Left lung (tissue), 10 donors: ENCODE measurements around the gene SERPINA4. TPM values are rescaled to one million over a fixed set of nuclear protein-coding genes. Genes with fewer than 3 reads are reported as not detected.

Source experiments
- ATAC-seq: fragments of 200-7000 bp; cut with Tn5 transposase; one replicate; pipeline ENCODE4 v1.9.1; 2020; ENCODE audit warnings: moderate library complexity
- DNase-seq, 4 donors: peaks; one replicate each; pipeline ENCODE4 v3.0.0-alpha.2; 2013 to 2020
- H3K27ac ChIP-seq, 2 donors: fragments of 200-600 bp; sonication (generic) in 1 of 2; one replicate each; pipeline versions ENCODE4 v1.5.0 to v1.8.0; 2020 to 2021
- H3K27me3 ChIP-seq, 2 donors: fragments of 200-600 bp; sonication (generic) in 1 of 2; one replicate each; pipeline versions ENCODE4 v1.5.0 to v1.8.0; 2020 to 2021
- H3K36me3 ChIP-seq, 2 donors: fragments of 200-600 bp; sonication (generic) in 1 of 2; one replicate each; pipeline versions ENCODE4 v1.5.0 to v1.8.0; 2020 to 2021
- H3K4me1 ChIP-seq, 2 donors: fragments of 200-600 bp; one replicate each; pipeline ENCODE4 v1.8.0; 2021
- H3K4me3 ChIP-seq, 2 donors: fragments of 200-600 bp; sonication (generic) in 1 of 2; one replicate each; pipeline versions ENCODE4 v1.5.0 to v1.8.0; 2020 to 2021; ENCODE audit warnings: mild to moderate bottlenecking in 1 of 2
- H3K9me3 ChIP-seq, 2 donors: fragments of 200-600 bp; sonication (generic) in 1 of 2; one replicate each; pipeline versions ENCODE4 v1.5.0 to v1.8.0; 2020 to 2021
- intact Hi-C, 2 donors: fragments of 100-400 bp; cut with DNase I; formaldehyde crosslinking; loops; one replicate each; pipeline versions ENCODE4 v1.11.2 to v1.14.2; 2022
- polyA plus RNA-seq, 6 donors: library from polyadenylated mRNA; unstranded; fragments of 120-200 nt; gene quantifications; one replicate each; pipeline ENCODE4 v1.2.1, GENCODE V29; 2013; ENCODE audit not compliant: insufficient read length in 6 of 6
- total RNA-seq, 2 donors: library from RNA; stranded (reverse); fragmentation: NEBNext Ultra II Directional; extraction: Animal tissue kit (Norgen Biotek cat#: 25700); gene quantifications; one replicate each; pipeline ENCODE4 v1.2.1, GENCODE V29; 2021
- TF ChIP-seq, protein P1 (sequence below), 2 donors: fragments of 200-600 bp; sonication (generic) in 1 of 2; IDR thresholded peaks; one replicate each; pipeline versions ENCODE4 v1.5.0 to v1.8.0; 2021; ENCODE audit warnings: antibody characterized with exemption in 2 of 2
- donor health status: DM: no; HTN: yes; CAD: no.
- donor health status: DM: no; HTN: no; CAD: no.

The SERPINA4 gene
- total and polyA plus RNA-seq, 8 donors: 1.0 to 2.7 (median 1.3) TPM; not detected in 2

DNA sequence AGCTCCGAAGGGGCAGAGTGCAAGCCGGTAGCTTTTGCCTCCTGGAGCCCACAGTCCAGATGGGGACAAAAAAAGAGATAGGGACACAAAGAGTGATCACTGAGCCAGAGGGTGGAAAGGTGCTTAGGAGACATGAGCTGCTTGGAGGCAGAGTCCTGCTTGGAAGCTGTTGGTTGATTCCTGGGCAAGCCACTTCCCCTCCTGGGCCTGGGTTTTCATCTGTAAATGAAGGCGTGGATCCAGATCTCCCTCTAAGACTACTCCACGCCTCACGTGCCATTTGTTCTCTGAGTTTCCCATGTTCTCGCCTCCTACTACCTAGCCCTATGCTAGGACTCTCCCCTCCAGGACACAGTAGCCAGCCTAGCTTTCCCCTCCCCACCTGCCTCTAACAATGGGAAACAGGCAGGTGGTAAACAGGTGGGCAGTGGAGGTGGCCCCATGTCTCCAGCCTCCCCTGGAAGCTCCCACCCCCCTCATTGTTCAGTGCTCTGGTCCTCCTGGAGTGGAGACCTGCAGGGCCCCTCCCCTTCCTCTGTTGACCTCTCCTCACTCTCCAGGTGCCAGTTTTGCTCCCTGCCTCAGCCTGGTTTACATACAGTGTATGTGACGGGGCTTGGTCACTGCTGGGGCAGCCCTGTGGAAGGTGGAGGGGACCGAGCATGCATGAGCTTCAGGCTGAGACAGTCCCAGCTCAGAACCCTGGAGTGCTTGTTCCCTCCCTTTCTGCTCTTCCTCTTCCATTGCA, 54.8 kb downstream of the SERPINA4 start:
- intact Hi-C loops: no loop called here
- Histone ChIP-seq H3K36me3 (no peaks in the 10 kb centered on the region), H3K4me1 (no peaks in the 10 kb centered on the region), H3K27me3 (no peaks in the 10 kb centered on the region), H3K9me3 (peaks cover 0 to 38% of the 10 kb centered on the region in 2 donors), H3K27ac (no peak overlapping the region), H3K4me3 (no peak overlapping the region)
- no peak for DNase-seq
- TF ChIP-seq, protein P1, sequence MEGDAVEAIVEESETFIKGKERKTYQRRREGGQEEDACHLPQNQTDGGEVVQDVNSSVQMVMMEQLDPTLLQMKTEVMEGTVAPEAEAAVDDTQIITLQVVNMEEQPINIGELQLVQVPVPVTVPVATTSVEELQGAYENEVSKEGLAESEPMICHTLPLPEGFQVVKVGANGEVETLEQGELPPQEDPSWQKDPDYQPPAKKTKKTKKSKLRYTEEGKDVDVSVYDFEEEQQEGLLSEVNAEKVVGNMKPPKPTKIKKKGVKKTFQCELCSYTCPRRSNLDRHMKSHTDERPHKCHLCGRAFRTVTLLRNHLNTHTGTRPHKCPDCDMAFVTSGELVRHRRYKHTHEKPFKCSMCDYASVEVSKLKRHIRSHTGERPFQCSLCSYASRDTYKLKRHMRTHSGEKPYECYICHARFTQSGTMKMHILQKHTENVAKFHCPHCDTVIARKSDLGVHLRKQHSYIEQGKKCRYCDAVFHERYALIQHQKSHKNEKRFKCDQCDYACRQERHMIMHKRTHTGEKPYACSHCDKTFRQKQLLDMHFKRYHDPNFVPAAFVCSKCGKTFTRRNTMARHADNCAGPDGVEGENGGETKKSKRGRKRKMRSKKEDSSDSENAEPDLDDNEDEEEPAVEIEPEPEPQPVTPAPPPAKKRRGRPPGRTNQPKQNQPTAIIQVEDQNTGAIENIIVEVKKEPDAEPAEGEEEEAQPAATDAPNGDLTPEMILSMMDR (IDR thresholded peaks at IDR 0.05): no peak
- no peak for ATAC-seq

DNA sequence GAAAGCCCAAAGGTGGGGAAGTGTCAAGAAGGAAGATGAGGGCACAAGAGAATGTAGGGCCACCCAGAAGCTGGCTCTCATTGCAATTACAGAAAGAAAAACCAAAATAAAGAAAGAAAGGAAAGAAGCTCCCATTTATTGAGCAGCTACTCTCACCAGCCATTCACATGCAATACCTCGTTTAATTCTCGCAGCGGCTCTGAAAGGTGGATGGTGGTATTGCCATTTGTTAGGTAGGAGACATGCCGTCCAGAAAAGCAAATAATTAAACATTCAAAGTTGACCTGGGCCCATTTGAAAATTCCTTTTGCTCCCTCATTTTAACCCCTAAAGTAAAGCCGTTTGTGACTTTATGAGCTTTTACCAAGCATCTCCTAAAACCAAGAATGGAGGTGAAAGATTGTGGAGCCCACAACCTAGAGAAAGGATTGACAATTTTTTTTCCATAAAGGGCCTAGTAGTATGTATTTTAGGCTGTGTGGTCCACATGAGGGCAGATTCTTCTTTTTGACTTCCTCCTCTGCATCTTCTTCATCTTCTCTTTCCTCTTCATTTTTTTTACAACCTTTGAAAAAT, 56.2 kb downstream of the SERPINA4 start:
- Histone ChIP-seq H3K9me3 (peaks cover 0 to 38% of the 10 kb centered on the region in 2 donors), H3K36me3 (no peaks in the 10 kb centered on the region), H3K4me3 (no peak overlapping the region), H3K27ac (no peak overlapping the region), H3K27me3 (no peaks in the 10 kb centered on the region), H3K4me1 (no peaks in the 10 kb centered on the region)
- DNase-seq (no peak), ATAC-seq (no peak)
- TF ChIP-seq, protein P1 (IDR thresholded peaks at IDR 0.05): no peak
- intact Hi-C loops: no loop called here

DNA sequence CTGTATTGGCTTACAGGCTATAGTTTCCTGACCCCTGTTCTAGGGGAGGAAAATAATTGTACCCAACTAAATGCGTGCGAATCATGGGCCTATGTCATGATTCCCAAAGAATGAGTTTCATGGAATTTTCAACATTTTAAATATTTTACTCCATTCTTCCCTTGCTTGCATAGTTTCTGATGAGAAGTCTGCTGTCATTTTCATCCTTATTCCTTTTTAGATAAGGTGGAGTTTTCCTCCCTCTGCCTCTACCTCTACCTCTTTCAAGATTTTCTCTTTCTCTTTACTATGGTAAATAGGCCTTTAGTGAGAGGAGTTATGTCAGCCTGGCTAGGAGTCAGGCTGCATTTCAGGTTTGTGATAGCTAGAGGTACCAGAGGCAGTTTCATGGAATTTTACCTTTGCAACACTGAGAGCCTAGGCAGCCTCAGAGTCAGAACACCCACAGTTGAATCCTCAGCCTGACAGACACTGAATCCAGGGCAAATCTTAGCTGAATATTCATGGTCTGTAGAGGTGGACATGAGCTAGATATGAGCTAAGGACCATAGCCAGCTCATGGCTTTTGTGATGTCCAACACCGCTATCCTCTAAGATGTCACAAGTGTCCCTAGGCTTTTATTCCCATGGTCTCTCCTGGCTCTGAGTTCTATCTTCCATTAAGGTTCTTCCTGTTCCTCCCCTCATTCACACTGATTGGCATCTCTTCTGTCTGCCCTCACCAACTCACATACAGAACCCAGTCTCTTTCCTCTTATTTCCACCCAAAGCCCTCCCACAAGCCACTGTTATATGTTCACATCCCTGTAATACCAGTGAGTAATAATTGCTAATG, 57.0 kb downstream of the SERPINA4 start:
- Histone ChIP-seq H3K27ac (no peak overlapping the region), H3K4me1 (no peaks in the 10 kb centered on the region), H3K4me3 (no peak overlapping the region), H3K9me3 (peaks cover 0 to 38% of the 10 kb centered on the region in 2 donors), H3K36me3 (no peaks in the 10 kb centered on the region), H3K27me3 (no peaks in the 10 kb centered on the region)
- DNase-seq (no peak), ATAC-seq (no peak)
- TF ChIP-seq, protein P1 (IDR thresholded peaks at IDR 0.05): no peak
- intact Hi-C loops: no loop called here

DNA sequence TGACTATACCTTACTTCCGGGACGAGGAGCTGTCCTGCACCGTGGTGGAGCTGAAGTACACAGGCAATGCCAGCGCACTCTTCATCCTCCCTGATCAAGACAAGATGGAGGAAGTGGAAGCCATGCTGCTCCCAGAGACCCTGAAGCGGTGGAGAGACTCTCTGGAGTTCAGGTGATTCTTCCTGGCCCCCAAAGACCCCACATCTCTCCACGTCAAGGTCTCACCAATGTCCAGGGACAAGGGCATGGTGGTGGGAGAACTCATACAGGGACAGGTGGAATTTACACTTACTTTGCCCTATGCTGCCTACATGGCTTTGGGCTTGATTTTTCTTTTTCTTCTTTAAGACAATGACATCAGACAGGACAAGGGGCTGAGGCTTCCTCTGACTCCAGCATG, 58.1 kb downstream of the SERPINA4 start:
- TF ChIP-seq, protein P1 (IDR thresholded peaks at IDR 0.05): no peak
- intact Hi-C loops: no loop called here
- H3K27me3 ChIP-seq: peaks cover 0 to 10% of the 10 kb centered on the region in 2 donors

More for the DNA sequence above, 58.1 kb downstream of the SERPINA4 start:
- no peak for DNase-seq
- Histone ChIP-seq H3K4me3 (no peak overlapping the region), H3K4me1 (no peaks in the 10 kb centered on the region), H3K9me3 (peaks cover 0 to 38% of the 10 kb centered on the region in 2 donors), H3K36me3 (no peaks in the 10 kb centered on the region), H3K27ac (no peak overlapping the region)
- no peak for ATAC-seq

Other genes with a start within 250 kb of the SERPINA4 start
- not detected for gene SERPINA6, start 238.1 kb upstream of the SERPINA4 start, total RNA-seq
- gene SERPINA6, start 238.1 kb upstream of the SERPINA4 start, polyA plus RNA-seq: under 1 TPM in 4 of 6 donors, not detected in 2; 0.08 to 0.28 (median 0.14) TPM
- gene SERPINA2, start 194.7 kb upstream of the SERPINA4 start, total RNA-seq: not detected
- not detected for gene SERPINA2, start 194.7 kb upstream of the SERPINA4 start, polyA plus RNA-seq
- 1,000 to 10,000 TPM; 1,065 to 1,514 TPM for gene SERPINA1, start 172.8 kb upstream of the SERPINA4 start, total RNA-seq
- 10 to 100 TPM in 2 of 6 donors, 1 to 10 TPM in 4; 5.1 to 18.5 (median 5.5) TPM for gene SERPINA1, start 172.8 kb upstream of the SERPINA4 start, polyA plus RNA-seq
- gene SERPINA11, start 108.6 kb upstream of the SERPINA4 start, total RNA-seq: not detected
- under 1 TPM in 2 of 6 donors, not detected in 4; 0.14 TPM for gene SERPINA11, start 108.6 kb upstream of the SERPINA4 start, polyA plus RNA-seq
- gene SERPINA9, start 85.2 kb upstream of the SERPINA4 start, total RNA-seq: not detected
- not detected for gene SERPINA9, start 85.2 kb upstream of the SERPINA4 start, polyA plus RNA-seq
- gene SERPINA12, start 52.0 kb upstream of the SERPINA4 start, total RNA-seq: not detected
- gene SERPINA12, start 52.0 kb upstream of the SERPINA4 start, polyA plus RNA-seq: not detected
- 1 to 10 TPM; 1.1 to 3.2 TPM for gene SERPINA5, start 20.0 kb downstream of the SERPINA4 start, total RNA-seq
- gene SERPINA5, start 20.0 kb downstream of the SERPINA4 start, polyA plus RNA-seq: under 1 TPM; 0.26 to 0.84 (median 0.53) TPM
- 100 to 1,000 TPM in 1 of 2 donors, 10 to 100 TPM in 1; 24.6 to 198 TPM for gene SERPINA3, start 50.9 kb downstream of the SERPINA4 start, total RNA-seq
- 1 to 10 TPM; 1.1 to 1.9 (median 1.4) TPM for gene SERPINA3, start 50.9 kb downstream of the SERPINA4 start, polyA plus RNA-seq
- not detected for gene GSC, start 208.7 kb downstream of the SERPINA4 start, total RNA-seq
- gene GSC, start 208.7 kb downstream of the SERPINA4 start, polyA plus RNA-seq: not detected